ENCODE results near the gene FXR1. TPM values are rescaled to one million over a fixed set of nuclear protein-coding genes. Genes with fewer than 3 reads are reported as not detected.

Gene FXR1
- total and polyA plus RNA-seq, 2 of the 13 experiments (the other 11 are each of a cell fraction or from before 2014, with no cell fraction given): 104 to 132 TPM

- TF ChIP-seq ZNF318 (CRISPR knock-in tag; IDR thresholded peaks at IDR 0.05): peak; percentile 86
- no peak; the same call in 1 of the 2 replicates for TF ChIP-seq ZNF484 (CRISPR knock-in tag; IDR thresholded peaks at IDR 0.05; ENCODE audit: borderline replicate concordance, low read depth)
- TF ChIP-seq GABPA (IDR thresholded peaks at IDR 0.05; ENCODE audit: low read depth, low read length): peak; percentile 59
- peak; percentile 82 for TF ChIP-seq GABPA (CRISPR knock-in tag; IDR thresholded peaks at IDR 0.05; ENCODE audit: low read depth)
- peak; percentile 39; the same call in 1 of the 2 replicates for TF ChIP-seq BCL6 (CRISPR knock-in tag; IDR thresholded peaks at IDR 0.05)
- TF ChIP-seq ZNF274 (CRISPR knock-in tag; IDR thresholded peaks at IDR 0.05): 0 out of 2 replicates have a peak, but pooled peaks have one; percentile 68
- TF ChIP-seq TOPORS (CRISPR knock-in tag; IDR thresholded peaks at IDR 0.05): peak; percentile 76; the same call in 1 of the 2 replicates
- TF ChIP-seq BRD4 (CRISPR knock-in tag; IDR thresholded peaks at IDR 0.05): peak; percentile 96
- peak; percentile 98 for TF ChIP-seq HNRNPLL (IDR thresholded peaks at IDR 0.05; ENCODE audit: low read depth, low read length, poor library complexity, severe bottlenecking)
- TF ChIP-seq JUNB (CRISPR knock-in tag; IDR thresholded peaks at IDR 0.05; ENCODE audit: borderline replicate concordance): no peak
- TF ChIP-seq MAF1 (CRISPR knock-in tag; IDR thresholded peaks at IDR 0.05; ENCODE audit: borderline replicate concordance): peak; percentile 73; the same call in 1 of the 2 replicates
- no peak for TF ChIP-seq PLRG1 (conservative IDR thresholded peaks at IDR 0.05)
- TF ChIP-seq FOXO1 (CRISPR knock-in tag; IDR thresholded peaks at IDR 0.05): no peak; the same call in 1 of the 2 replicates
- TF ChIP-seq SRF (IDR thresholded peaks at IDR 0.05; ENCODE audit: low read depth, low read length): no peak
- no peak for TF ChIP-seq THRA (CRISPR knock-in tag; IDR thresholded peaks at IDR 0.05; ENCODE audit: borderline replicate concordance)
- TF ChIP-seq HNF1B (CRISPR knock-in tag; IDR thresholded peaks at IDR 0.05): peak; percentile 90
- TF ChIP-seq FOXA1 (IDR thresholded peaks at IDR 0.05): no peak
- TF ChIP-seq FOXA1 (CRISPR knock-in tag; IDR thresholded peaks at IDR 0.05): no peak
Measured at GRCh38 chr3:180989291-180990163, 77.1 kb downstream of the FXR1 start, which contains the start of gene DNAJC19 (continued).
